ENCODE data around the gene SLC46A2.

DNA sequence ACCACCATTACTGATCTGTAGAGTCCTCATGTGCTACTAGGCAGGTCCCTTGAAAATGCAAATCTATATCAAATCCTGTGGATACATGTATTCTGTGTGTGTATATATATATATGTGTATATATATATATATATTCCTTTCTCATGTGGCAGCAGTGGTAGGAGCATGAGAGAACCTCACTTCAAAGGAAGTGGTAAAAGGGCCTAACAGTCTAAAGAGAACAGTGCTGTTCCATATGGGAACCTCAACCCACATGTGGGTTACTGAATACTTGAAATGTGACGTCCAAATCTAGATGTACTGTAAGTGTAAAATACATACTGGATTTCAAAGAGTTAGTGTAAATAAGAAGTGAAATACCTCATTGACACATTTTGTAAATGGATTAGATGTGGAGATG lies 5.4 kb downstream of the SLC46A2 start:
- TF ChIP-seq SUZ12 (IDR thresholded peaks at IDR 0.05) (no peak), LEF1 (IDR thresholded peaks at IDR 0.05; ENCODE audit: borderline replicate concordance) (no peak), FOXM1 (IDR thresholded peaks at IDR 0.05; ENCODE audit: borderline replicate concordance) (no peak), FOXA1 (IDR thresholded peaks at IDR 0.05) (no peak), CTBP1 (IDR thresholded peaks at IDR 0.05; ENCODE audit: borderline replicate concordance) (no peak), ELF4 (IDR thresholded peaks at IDR 0.05) (no peak), TARDBP (IDR thresholded peaks at IDR 0.05) (no peak)
